SJCRH30 (cell line): Measurements from ENCODE around the gene NFXL1. TPM values are rescaled to one million over a fixed set of nuclear protein-coding genes. Genes with fewer than 3 reads are reported as not detected.
A peak's percentile ranks its signal among the peaks of the same experiment; 100 is the strongest.

Experiments
- DNase-seq, 2 experiments: peaks; one replicate each; pipeline ENCODE4 v3.0.0-alpha.2; 2015 to 2020
- H3K27ac ChIP-seq: fragments of 250-450 bp; sonication (Bioruptor Pico); 2 replicates; pipeline ENCODE4 v1.5.1; 2020; ENCODE audit warnings: mild to moderate bottlenecking, moderate library complexity
- H3K27me3 ChIP-seq: fragments of 250-450 bp; sonication (Bioruptor Pico); 2 replicates; pipeline ENCODE4 v1.5.1; 2020; ENCODE audit warnings: mild to moderate bottlenecking, moderate library complexity
- H3K36me3 ChIP-seq: fragments of 250-450 bp; sonication (Bioruptor Pico); 2 replicates; pipeline ENCODE4 v1.5.1; 2020; ENCODE audit warnings: mild to moderate bottlenecking, moderate library complexity
- H3K4me1 ChIP-seq: fragments of 250-450 bp; sonication (Bioruptor Pico); 2 replicates; pipeline ENCODE4 v1.5.1; 2020; ENCODE audit warnings: mild to moderate bottlenecking, moderate library complexity
- H3K4me3 ChIP-seq: fragments of 250-450 bp; sonication (Bioruptor Pico); 2 replicates; pipeline ENCODE4 v1.5.1; 2020; ENCODE audit warnings: mild to moderate bottlenecking, moderate library complexity
- H3K9me3 ChIP-seq: fragments of 250-450 bp; sonication (Bioruptor Pico); replicated peaks from 2 replicates; pipeline ENCODE4 v1.5.1; 2020; ENCODE audit warnings: mild to moderate bottlenecking, moderate library complexity
- total RNA-seq: library from RNA; depleted of rRNA; stranded (reverse); fragments of >200 nt; shearing (Covaris generic); gene quantifications from 2 replicates; pipeline ENCODE4 v1.2.3, GENCODE V29; 2014

The NFXL1 gene
- total RNA-seq, 1 experiment from 2014 or later: 12.6 TPM

- no peak overlapping the region for H3K4me3 ChIP-seq
These were observed 54.1 kb downstream of the NFXL1 start for GRCh38 chr4:47860305-47860704.

GRCh38 chr4:47858006-47858405 is 56.4 kb downstream of the NFXL1 start:
- Histone ChIP-seq H3K27me3 (no peaks in the 10 kb centered on the region), H3K4me3 (no peak overlapping the region), H3K9me3 (no peaks in the 10 kb centered on the region), H3K36me3 (peaks cover 10% of the 10 kb centered on the region), H3K4me1 (no peaks in the 10 kb centered on the region), H3K27ac (no peak overlapping the region)
- no peak for DNase-seq

More at GRCh38 chr4:47860305-47860704, 54.1 kb downstream of the NFXL1 start:
- Histone ChIP-seq H3K27me3 (no peaks in the 10 kb centered on the region), H3K9me3 (no peaks in the 10 kb centered on the region), H3K27ac (no peak overlapping the region), H3K36me3 (peaks cover 12% of the 10 kb centered on the region), H3K4me1 (no peaks in the 10 kb centered on the region)
- DNase-seq: no peak

DNA sequence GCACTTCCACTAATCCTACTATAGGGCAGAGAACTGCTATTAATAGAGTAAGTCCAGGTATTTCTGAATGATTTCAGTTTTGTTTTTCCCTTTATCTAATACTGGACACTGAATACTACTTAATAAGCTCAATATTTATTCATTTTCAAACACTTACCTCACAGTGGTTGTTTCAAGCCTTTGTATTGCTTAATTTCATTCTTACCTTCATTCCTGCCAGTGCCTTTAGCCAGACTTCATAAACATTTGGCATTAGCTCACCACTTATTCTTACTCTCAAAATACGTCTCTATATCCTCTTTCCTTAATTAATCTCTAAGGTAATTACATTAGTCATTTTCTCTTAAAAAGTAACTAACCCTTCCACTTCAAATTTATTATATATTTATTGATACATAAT is 57.7 kb downstream of the NFXL1 start:
- Histone ChIP-seq H3K4me1 (no peaks in the 10 kb centered on the region), H3K4me3 (no peak overlapping the region), H3K9me3 (no peaks in the 10 kb centered on the region), H3K27me3 (no peaks in the 10 kb centered on the region), H3K36me3 (peaks cover 8% of the 10 kb centered on the region), H3K27ac (no peak overlapping the region)
- DNase-seq: no peak

DNA sequence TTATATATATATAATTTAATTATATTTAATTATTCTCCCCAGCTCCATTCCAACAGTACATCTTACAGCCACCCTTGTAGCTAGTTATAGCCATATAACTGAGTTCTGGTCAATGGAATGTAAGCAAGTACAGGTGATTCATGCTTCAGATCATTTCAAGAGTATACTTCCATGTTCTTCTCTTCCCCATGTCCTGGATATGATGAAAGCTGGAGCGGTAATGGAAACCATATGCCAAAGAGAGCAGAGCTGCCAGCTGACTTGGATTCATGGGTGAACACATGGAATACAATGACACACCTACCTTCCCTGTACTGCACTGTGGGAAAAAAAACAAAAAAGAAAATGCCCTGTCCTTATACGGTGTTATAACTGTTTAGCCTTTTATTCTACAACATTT is 59.0 kb downstream of the NFXL1 start:
- peaks cover 9% of the 10 kb centered on the region for H3K36me3 ChIP-seq
- H3K27ac ChIP-seq: no peak overlapping the region
- DNase-seq: no peak
- no peaks in the 10 kb centered on the region for H3K27me3 ChIP-seq
- H3K4me1 ChIP-seq: no peaks in the 10 kb centered on the region
- H3K9me3 ChIP-seq: no peaks in the 10 kb centered on the region
- H3K4me3 ChIP-seq: no peak overlapping the region

DNA sequence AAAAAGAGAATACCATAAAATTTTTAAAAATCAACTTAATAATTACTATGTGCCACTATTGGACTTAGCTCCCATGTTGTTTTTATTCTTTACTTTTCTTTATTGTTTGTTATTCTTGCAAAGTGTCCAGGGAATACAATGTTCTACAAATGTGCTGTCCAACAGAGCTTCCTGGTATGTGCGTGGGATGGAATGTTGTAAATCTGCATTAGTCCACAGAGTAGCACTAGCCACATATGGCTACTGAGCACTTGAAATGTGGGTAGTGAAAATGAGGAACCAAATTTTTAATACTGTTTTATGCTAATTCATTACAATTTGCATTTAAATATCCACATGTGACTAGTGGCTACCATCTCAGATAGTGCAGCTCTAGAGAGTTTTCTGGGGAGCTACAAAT is 62.2 kb downstream of the NFXL1 start:
- no peak overlapping the region for H3K27ac ChIP-seq
- DNase-seq: no peak
- no peaks in the 10 kb centered on the region for H3K27me3 ChIP-seq
- H3K4me1 ChIP-seq: no peaks in the 10 kb centered on the region
- no peak overlapping the region for H3K4me3 ChIP-seq
- no peaks in the 10 kb centered on the region for H3K9me3 ChIP-seq
- H3K36me3 ChIP-seq: peaks cover 14% of the 10 kb centered on the region

DNA sequence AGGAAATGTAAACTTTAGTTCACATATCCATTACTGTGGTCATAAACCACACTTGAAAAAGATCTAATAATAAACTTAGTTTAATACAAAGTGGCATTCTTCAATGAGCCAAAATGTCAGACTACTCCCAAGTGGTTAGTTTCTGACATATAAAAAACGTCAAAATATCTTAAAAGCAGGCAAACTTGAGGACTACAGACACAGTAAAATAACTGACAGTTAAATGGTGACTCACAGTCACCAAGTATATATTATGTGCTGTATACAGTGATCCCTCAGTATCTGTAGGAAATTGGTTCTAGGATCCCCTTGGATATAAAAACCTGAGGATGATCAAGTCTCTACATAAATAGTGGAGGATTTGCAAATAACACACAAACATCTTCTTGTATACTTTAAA is 64.9 kb downstream of the NFXL1 start:
- Histone ChIP-seq H3K9me3 (no peaks in the 10 kb centered on the region), H3K4me1 (no peaks in the 10 kb centered on the region), H3K36me3 (peaks cover 15% of the 10 kb centered on the region), H3K27ac (no peak overlapping the region), H3K27me3 (no peaks in the 10 kb centered on the region), H3K4me3 (no peak overlapping the region)
- no peak for DNase-seq

GRCh38 chr4:47848041-47848440 is 66.3 kb downstream of the NFXL1 start:
- Histone ChIP-seq H3K4me3 (no peak overlapping the region), H3K27ac (no peak overlapping the region), H3K27me3 (no peaks in the 10 kb centered on the region), H3K36me3 (peaks cover 18% of the 10 kb centered on the region), H3K9me3 (no peaks in the 10 kb centered on the region), H3K4me1 (no peaks in the 10 kb centered on the region)
- no peak for DNase-seq

GRCh38 chr4:47842985-47843384 is 71.4 kb downstream of the NFXL1 start:
- no peak for DNase-seq
- H3K27ac ChIP-seq: no peak overlapping the region

DNA sequence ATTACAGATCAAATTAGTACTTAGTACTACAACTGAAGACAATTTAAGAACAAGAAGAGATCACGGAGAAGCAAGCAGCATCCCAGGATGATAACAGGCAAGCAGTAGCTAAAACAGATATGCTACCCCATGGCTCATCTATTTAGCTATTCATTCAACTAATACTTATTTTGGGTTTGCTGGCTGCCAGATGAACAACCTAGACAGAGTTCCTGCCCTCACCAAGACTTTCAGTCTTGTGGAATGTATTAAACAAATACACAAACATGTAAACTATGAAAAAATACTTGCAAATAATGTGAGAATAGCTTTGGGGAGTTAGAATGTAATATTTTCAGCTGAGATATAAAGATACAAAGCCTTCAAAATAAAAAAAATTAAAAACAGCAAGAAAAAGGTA is 74.1 kb downstream of the NFXL1 start:
- H3K27ac ChIP-seq: no peak overlapping the region
- H3K36me3 ChIP-seq: peaks cover 3% of the 10 kb centered on the region; the same call in 1 of the 2 replicates
- DNase-seq: no peak
- no peaks in the 10 kb centered on the region for H3K9me3 ChIP-seq
- no peak overlapping the region for H3K4me3 ChIP-seq
- H3K4me1 ChIP-seq: no peaks in the 10 kb centered on the region
- no peaks in the 10 kb centered on the region for H3K27me3 ChIP-seq

More at GRCh38 chr4:47842985-47843384, 71.4 kb downstream of the NFXL1 start:
- no peaks in the 10 kb centered on the region for H3K9me3 ChIP-seq
- H3K4me1 ChIP-seq: no peaks in the 10 kb centered on the region
- peaks cover 13% of the 10 kb centered on the region for H3K36me3 ChIP-seq
- H3K27me3 ChIP-seq: no peaks in the 10 kb centered on the region
- no peak overlapping the region for H3K4me3 ChIP-seq

DNA sequence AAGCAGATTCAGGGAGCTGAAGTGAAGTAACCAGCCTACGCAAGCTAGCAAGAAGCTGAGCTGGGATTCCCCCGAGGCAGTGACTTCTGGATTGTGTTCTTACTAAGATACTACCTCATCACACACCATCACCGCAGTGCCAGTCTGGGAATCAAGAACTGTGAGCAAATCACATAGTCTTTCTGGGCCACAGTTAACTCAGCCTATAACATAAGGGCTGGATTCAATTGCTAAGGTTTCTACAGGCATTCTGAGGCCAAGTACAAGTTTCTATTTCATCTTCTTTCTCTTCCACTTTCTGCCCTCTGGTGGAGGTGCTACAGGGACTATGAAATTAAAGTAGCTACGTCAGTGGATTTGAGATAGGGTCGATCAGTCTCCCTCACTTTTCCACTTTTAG is 75.1 kb downstream of the NFXL1 start:
- no peak for DNase-seq
- no peaks in the 10 kb centered on the region for H3K9me3 ChIP-seq
- no peak overlapping the region for H3K27ac ChIP-seq
- H3K27me3 ChIP-seq: no peaks in the 10 kb centered on the region
- H3K4me1 ChIP-seq: no peaks in the 10 kb centered on the region
- H3K36me3 ChIP-seq: peaks cover 3% of the 10 kb centered on the region; the same call in 1 of the 2 replicates
- H3K4me3 ChIP-seq: no peak overlapping the region

GRCh38 chr4:47838445-47838844 is 75.9 kb downstream of the NFXL1 start:
- Histone ChIP-seq H3K4me3 (no peak overlapping the region), H3K4me1 (no peaks in the 10 kb centered on the region), H3K27me3 (no peaks in the 10 kb centered on the region), H3K27ac (no peak overlapping the region), H3K36me3 (no peaks in the 10 kb centered on the region; the same call in 1 of the 2 replicates), H3K9me3 (no peaks in the 10 kb centered on the region)
- DNase-seq: no peak

- Histone ChIP-seq H3K4me3 (no peak within 1 kb of the TSS), H3K36me3 (no peaks in the 10 kb centered on the region; the same call in 1 of the 2 replicates), H3K27me3 (no peaks in the 10 kb centered on the region), H3K9me3 (no peaks in the 10 kb centered on the region), H3K27ac (no peak within 1 kb of the TSS), H3K4me1 (no peaks in the 10 kb centered on the region)
- no peak for DNase-seq
These were observed 76.5 kb downstream of the NFXL1 start, which contains the start of gene CORIN for GRCh38 chr4:47837908-47838294. Gene CORIN (minus strand): TSS chr4:47838067. CDS start chr4:47837949, 118 bp downstream.

DNA sequence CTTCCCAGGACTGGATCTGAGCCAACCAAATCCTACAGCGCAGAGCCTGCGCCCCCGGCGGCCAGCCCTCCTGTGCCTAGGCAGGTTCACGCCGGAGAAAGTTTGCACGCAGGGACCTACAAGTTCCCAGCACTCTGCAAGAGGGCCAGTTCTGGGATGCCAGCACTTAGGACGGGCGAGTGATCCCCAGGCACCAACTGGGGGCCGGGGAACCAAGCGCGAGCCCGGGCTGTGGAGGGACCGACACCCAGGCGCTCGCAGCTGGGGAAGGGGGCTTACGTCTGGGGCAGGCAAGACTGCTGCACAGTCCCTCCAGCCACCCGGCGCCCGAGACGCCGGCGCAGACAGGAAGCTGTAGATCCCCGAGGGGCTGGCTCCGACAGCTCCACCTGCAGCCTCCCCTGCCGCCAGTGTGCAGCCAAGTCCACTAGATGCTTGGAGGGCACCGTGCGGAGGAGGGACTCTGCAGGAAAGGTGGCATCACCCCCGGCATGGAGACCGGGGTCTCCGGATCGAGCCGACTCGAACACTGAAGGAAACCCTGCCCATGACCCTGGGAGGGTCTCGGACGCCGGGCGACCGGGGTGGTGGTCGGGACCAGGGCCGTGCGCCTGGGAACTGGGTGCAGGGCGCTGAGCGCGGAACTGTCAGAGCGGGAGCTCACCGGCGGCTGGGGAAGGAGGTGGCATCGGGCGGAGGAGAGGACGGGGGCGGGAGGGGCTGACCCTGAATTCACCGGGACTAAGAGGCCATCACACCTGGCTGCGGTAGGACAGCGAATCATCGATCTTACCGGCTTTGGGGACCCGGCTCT is 77.1 kb downstream of the NFXL1 start:
- H3K36me3 ChIP-seq: no peaks in the 10 kb centered on the region
- no peaks in the 10 kb centered on the region for H3K9me3 ChIP-seq
- H3K4me3 ChIP-seq: no peak overlapping the region
- H3K27me3 ChIP-seq: no peaks in the 10 kb centered on the region
- DNase-seq: no peak
- H3K4me1 ChIP-seq: no peaks in the 10 kb centered on the region
- H3K27ac ChIP-seq: no peak overlapping the region

- Histone ChIP-seq H3K27ac (no peak overlapping the region), H3K27me3 (no peaks in the 10 kb centered on the region), H3K4me1 (no peaks in the 10 kb centered on the region), H3K4me3 (no peak overlapping the region), H3K36me3 (no peaks in the 10 kb centered on the region), H3K9me3 (no peaks in the 10 kb centered on the region)
- DNase-seq: no peak
These were observed 77.7 kb downstream of the NFXL1 start for GRCh38 chr4:47836641-47837093.

- H3K4me1 ChIP-seq: no peaks in the 10 kb centered on the region; the same call in 1 of the 2 replicates
- H3K27ac ChIP-seq: no peak overlapping the region
- no peaks in the 10 kb centered on the region for H3K36me3 ChIP-seq
- DNase-seq: peak; percentile 9 to 11
- H3K9me3 ChIP-seq: no peaks in the 10 kb centered on the region
- no peaks in the 10 kb centered on the region for H3K27me3 ChIP-seq
- H3K4me3 ChIP-seq: no peak overlapping the region
These were observed 78.9 kb downstream of the NFXL1 start for GRCh38 chr4:47835494-47835893.
